GM18517 (cell line): Measurements from ENCODE around the gene PPP1R17.

Experiments used
- ATAC-seq: cut with Tn5 transposase; IDR thresholded peaks from one replicate; pipeline ENCODE4 v1.9.1; 2021; ENCODE audit warnings: mild to moderate bottlenecking, moderate library complexity; ENCODE audit not compliant: unreplicated experiment

The PPP1R17 gene

GRCh38 chr7:31687024-31687748 lies at the start of gene PPP1R17:
PPP1R17 (plus strand) TSS chr7:31687215; CDS start chr7:31692442, 5,227 bp downstream.
- no peak for ATAC-seq

- ATAC-seq = no peak
Measured at GRCh38 chr7:31640381-31640780, 46.6 kb upstream of the PPP1R17 start.

- no peak for ATAC-seq
Measured at GRCh38 chr7:31642681-31643115, 44.3 kb upstream of the PPP1R17 start.

- ATAC-seq = no peak
Measured at GRCh38 chr7:31646942-31647341, 40.1 kb upstream of the PPP1R17 start.

GRCh38 chr7:31647511-31647910 lies 39.5 kb upstream of the PPP1R17 start:
- no peak for ATAC-seq

GRCh38 chr7:31648288-31648687 lies 38.7 kb upstream of the PPP1R17 start:
- ATAC-seq = no peak

- no peak for ATAC-seq
Measured at GRCh38 chr7:31648880-31649279, 38.1 kb upstream of the PPP1R17 start.

- no peak for ATAC-seq
Measured at GRCh38 chr7:31651234-31652062, 35.6 kb upstream of the PPP1R17 start.

- ATAC-seq = no peak
Measured at GRCh38 chr7:31652063-31652326, 35.0 kb upstream of the PPP1R17 start.

- ATAC-seq = no peak
Measured at GRCh38 chr7:31663072-31663471, 23.9 kb upstream of the PPP1R17 start.

GRCh38 chr7:31664890-31665289 lies 22.1 kb upstream of the PPP1R17 start:
- no peak for ATAC-seq

GRCh38 chr7:31665546-31665945 lies 21.5 kb upstream of the PPP1R17 start:
- ATAC-seq = no peak

GRCh38 chr7:31669461-31669860 lies 17.6 kb upstream of the PPP1R17 start:
- no peak for ATAC-seq

- ATAC-seq = no peak
Measured at GRCh38 chr7:31679574-31680305, 7.3 kb upstream of the PPP1R17 start.

- no peak for ATAC-seq
Measured at GRCh38 chr7:31683445-31684225, 3.4 kb upstream of the PPP1R17 start.

- peak; percentile 89 for ATAC-seq
Measured at GRCh38 chr7:31688372-31688771, 1.4 kb downstream of the PPP1R17 start.

- no peak for ATAC-seq
Measured at GRCh38 chr7:31688996-31689395, 2.0 kb downstream of the PPP1R17 start.

- ATAC-seq = no peak
Measured at GRCh38 chr7:31690935-31691334, 3.9 kb downstream of the PPP1R17 start.

- no peak for ATAC-seq
Measured at GRCh38 chr7:31692451-31692850, 5.4 kb downstream of the PPP1R17 start.

GRCh38 chr7:31692871-31693270 lies 5.9 kb downstream of the PPP1R17 start:
- no peak for ATAC-seq
